Testis (tissue), 3 donors: Measurements from ENCODE around the gene ETS1. TPM values are rescaled to one million over a fixed set of nuclear protein-coding genes. Genes with fewer than 3 reads are reported as not detected.

ENCODE experiments used
- DNase-seq: peaks from one replicate; pipeline ENCODE4 v3.0.0-alpha.2; 2019
- H3K27ac ChIP-seq, 2 donors: fragments of 200-600 bp; sonication (generic); one replicate each; pipeline ENCODE4 v1.5.1; 2019
- H3K27me3 ChIP-seq: fragments of 200-600 bp; sonication (generic); one replicate; pipeline ENCODE4 v1.5.1; 2019
- H3K36me3 ChIP-seq: fragments of 200-600 bp; sonication (generic); one replicate; pipeline ENCODE4 v1.5.1; 2017; ENCODE audit warnings: low read depth; ENCODE audit errors: missing control alignments
- H3K4me1 ChIP-seq: fragments of 200-600 bp; sonication (generic); one replicate; pipeline ENCODE4 v1.5.1; 2019
- H3K4me3 ChIP-seq, 2 donors: fragments of 200-600 bp; sonication (generic); one replicate each; pipeline ENCODE4 v1.5.1; 2017 to 2019
- H3K9me3 ChIP-seq: fragments of 200-600 bp; sonication (generic); one replicate; pipeline ENCODE4 v1.5.1; 2017
- CTCF ChIP-seq, 3 experiments: fragments of 450-650 bp in 2 of 3; fragments of 200-600 bp in 1 of 3; sonication (generic) in 1 of 3; IDR thresholded peaks; one replicate each; pipeline ENCODE4 v1.5.1; 2016 to 2019; ENCODE audit warnings: antibody characterized with exemption in 3 of 3, mild to moderate bottlenecking in 2 of 3, moderate library complexity in 1 of 3
- POLR2A ChIP-seq: fragments of 450-650 bp; IDR thresholded peaks from one replicate; pipeline ENCODE4 v1.6.1; 2017; ENCODE audit warnings: antibody characterized with exemption, mild to moderate bottlenecking, moderate library complexity
- WGBS, 2 donors: methylation state at CpG; one replicate each; pipeline ENCODE4 v1.1.5; 2018; 5-methylcytosine and 5-hydroxymethylcytosine counted together
- intact Hi-C: fragments of 100-400 bp; cut with DNase I; formaldehyde crosslinking; loops from one replicate; pipeline ENCODE4 v1.15.1; 2023; ENCODE audit warnings: low total_unique reads
- polyA plus RNA-seq: library from polyadenylated mRNA; stranded (reverse); fragments of 350-450 nt; fragmentation: Illumina TruSeq; extraction: RNeasy Lipid Tissue Mini Kit (QIAGEN cat#74804); gene quantifications from one replicate; pipeline ENCODE4 v1.2.3, GENCODE V29; 2014; ENCODE audit warnings: low read depth, low replicate concordance; ENCODE audit not compliant: insufficient read depth
- total RNA-seq, 2 donors: library from RNA; depleted of rRNA; stranded (reverse); fragments of >200 nt; gene quantifications; one replicate each; pipeline ENCODE4 v1.2.3, GENCODE V29; 2016

Gene ETS1
- total and polyA plus RNA-seq, 3 donors from 2014 or later, result 15.1 to 21.1 (median 15.3) TPM

DNA sequence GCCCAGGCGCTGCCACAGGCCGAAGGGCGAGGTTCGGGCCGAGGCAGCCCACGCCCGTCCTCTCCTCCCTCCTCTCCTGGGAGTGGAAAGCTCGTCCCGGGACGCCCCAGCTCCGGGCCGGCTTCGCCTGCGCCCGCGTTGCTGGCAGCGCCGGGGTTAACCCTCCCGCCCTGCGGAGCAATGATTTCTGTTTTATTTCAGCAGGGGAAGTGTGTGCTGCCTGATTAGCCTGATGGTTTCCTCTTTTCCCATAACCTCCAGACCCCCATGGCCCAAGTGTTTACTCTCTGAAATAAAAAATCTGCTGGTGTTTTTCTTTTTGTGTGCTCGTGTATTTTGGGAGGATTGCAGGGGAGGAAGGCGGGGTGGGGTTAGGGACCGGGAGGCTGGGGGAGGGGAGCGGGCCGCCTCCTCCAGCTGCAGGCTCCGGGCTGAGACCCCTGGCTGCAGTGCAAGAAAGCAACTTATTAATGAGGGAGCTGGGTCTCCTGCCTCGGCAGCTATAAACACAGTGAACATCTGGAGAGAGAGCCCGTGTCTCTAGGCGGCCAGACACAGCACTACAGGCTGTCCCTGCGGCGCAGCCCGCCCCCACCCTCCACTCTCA is 38.6 kb downstream of the ETS1 start:
- H3K4me1 ChIP-seq, result peaks cover 4% of the 10 kb centered on the region
- no peak for TF ChIP-seq CTCF (IDR thresholded peaks at IDR 0.05)
- no peak for TF ChIP-seq POLR2A
- H3K27me3 ChIP-seq, result no peaks in the 10 kb centered on the region
- peak overlapping the region; percentile 65 to 67 for H3K27ac ChIP-seq
- H3K36me3 ChIP-seq, result no peaks in the 10 kb centered on the region
- DNase-seq, result peak; percentile 74
- H3K9me3 ChIP-seq, result no peaks in the 10 kb centered on the region
- H3K4me3 ChIP-seq, result peak overlapping the region; percentile 40 to 49
- 1 to 2% methylated on average over 25 to 29 of the region's 32 CpGs for WGBS, 2 donors
- intact Hi-C loops, result no loop called here

GRCh38 chr11:128547946-128548648 is 39.3 kb downstream of the ETS1 start:
- H3K4me1 ChIP-seq, result peaks cover 4% of the 10 kb centered on the region
- TF ChIP-seq CTCF (IDR thresholded peaks at IDR 0.05) (no peak), POLR2A (no peak)

DNA sequence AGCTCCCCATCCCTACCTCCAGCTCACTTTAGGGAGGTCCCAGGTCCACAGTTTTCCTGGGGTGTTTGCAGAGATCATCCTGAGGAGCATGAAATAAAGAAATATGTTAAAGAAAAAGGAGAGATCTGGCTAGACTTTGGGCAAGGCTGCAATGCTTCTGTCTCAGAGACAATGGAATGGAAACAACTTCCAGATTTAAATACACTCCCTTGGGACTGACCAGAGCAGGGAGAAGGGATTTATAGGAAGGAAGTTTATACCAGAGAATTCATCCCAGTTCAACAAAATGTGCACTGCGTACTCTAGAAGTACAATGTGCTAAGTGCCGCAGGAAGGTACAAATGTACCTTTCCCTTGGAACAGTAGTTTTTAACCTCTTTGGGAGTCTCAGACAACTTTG is 40.4 kb downstream of the ETS1 start:
- no peak for TF ChIP-seq CTCF (IDR thresholded peaks at IDR 0.05)
- TF ChIP-seq POLR2A, result no peak
- Histone ChIP-seq H3K27me3 (no peaks in the 10 kb centered on the region), H3K9me3 (no peaks in the 10 kb centered on the region), H3K36me3 (no peaks in the 10 kb centered on the region), H3K4me3 (no peak overlapping the region), H3K27ac (peak overlapping the region in 1 of 2 donors; percentile 65), H3K4me1 (peaks cover 4% of the 10 kb centered on the region)
- no peak for DNase-seq
- WGBS, 2 donors, result 62 to 64% methylated on average over 2 of the region's 2 CpGs
- intact Hi-C loops, result no loop called here

More at GRCh38 chr11:128547946-128548648, 39.3 kb downstream of the ETS1 start:
- DNase-seq, result no peak
- Histone ChIP-seq H3K4me3 (peak overlapping the region; percentile 40 to 49), H3K27me3 (no peaks in the 10 kb centered on the region), H3K27ac (peak overlapping the region in 1 of 2 donors; percentile 65), H3K9me3 (no peaks in the 10 kb centered on the region), H3K36me3 (no peaks in the 10 kb centered on the region)
- intact Hi-C loops, result no loop called here
- WGBS, 2 donors, result 36 to 45% methylated on average over 11 of the region's 11 CpGs

- Histone ChIP-seq H3K4me3 (no peak overlapping the region), H3K27ac (no peak overlapping the region), H3K36me3 (no peaks in the 10 kb centered on the region), H3K9me3 (no peaks in the 10 kb centered on the region), H3K27me3 (no peaks in the 10 kb centered on the region), H3K4me1 (peaks cover 4% of the 10 kb centered on the region)
- DNase-seq, result no peak
- intact Hi-C loops, result no loop called here
- 39 to 47% methylated on average over 7 of the region's 7 CpGs for WGBS, 2 donors
- TF ChIP-seq CTCF (IDR thresholded peaks at IDR 0.05), result no peak
- no peak for TF ChIP-seq POLR2A
Measured at GRCh38 chr11:128544471-128545051, 42.8 kb downstream of the ETS1 start.
